H54 (cell line): ENCODE measurements around the gene SLC39A13.
A peak's percentile ranks its signal among the peaks of the same experiment; 100 is the strongest.

ENCODE experiments used
- DNase-seq: peaks from one replicate; pipeline ENCODE4 v3.0.0; 2011; ENCODE audit warnings: low spot score, mixed read lengths; ENCODE audit not compliant: insufficient read length
- FAIRE-seq: peaks from 3 replicates; lab custom pipeline; 2011; peaks lifted over from hg19 to GRCh38; lab: Jason Lieb, UNC
- POLR2A ChIP-seq: IDR thresholded peaks from 2 replicates; pipeline ENCODE4 v1.6.1; 2011; ENCODE audit warnings: low read depth, mild to moderate bottlenecking, low read length

Gene SLC39A13

GRCh38 chr11:47415949-47416472 is 7.6 kb downstream of the SLC39A13 start:
- DNase-seq (peak; percentile 96), FAIRE-seq (peak; percentile 50)
- TF ChIP-seq POLR2A = no peak

GRCh38 chr11:47417712-47418111 is 9.3 kb downstream of the SLC39A13 start:
- FAIRE-seq (no peak), DNase-seq (no peak)
- no peak for TF ChIP-seq POLR2A

DNA sequence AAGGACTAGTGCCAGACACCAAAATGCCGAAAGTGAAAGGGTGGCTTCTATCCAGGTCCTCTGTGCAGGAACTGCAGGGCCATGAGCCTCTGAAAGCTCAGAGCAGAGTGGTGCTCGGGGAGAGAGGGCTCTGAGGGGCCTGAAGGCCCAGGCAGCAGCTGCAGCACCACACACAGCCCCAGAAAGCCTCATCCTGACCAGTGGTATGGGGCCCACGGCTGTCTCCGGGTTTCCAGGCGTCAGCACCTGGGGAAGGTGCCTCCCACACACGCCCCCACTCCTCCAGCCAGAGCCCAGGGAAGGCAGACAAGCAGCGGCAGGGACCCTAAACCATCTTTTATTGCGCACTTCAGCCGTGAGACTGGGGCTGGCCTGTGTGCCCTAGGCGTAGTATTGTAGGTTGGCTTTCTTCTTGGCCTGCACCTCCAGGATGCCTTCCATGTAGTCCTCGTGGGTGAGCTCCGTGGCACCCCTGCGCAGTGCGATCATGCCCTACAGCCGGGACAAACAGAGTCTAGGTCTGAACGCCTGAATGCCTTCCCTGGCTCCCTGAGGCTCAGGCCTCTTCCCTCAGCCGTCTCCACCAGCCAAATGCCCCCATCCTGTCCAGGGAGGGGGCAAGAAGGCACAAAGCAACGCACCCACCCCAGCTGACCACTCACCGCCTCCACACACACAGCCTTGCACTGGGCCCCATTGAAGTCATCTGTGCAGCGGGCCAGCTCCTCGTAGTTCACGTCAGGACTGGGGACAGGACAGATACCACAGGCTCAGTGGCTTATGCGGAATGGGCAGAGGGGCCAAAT is 10.3 kb downstream of the SLC39A13 start:
- TF ChIP-seq POLR2A = no peak
- no peak for DNase-seq
- no peak for FAIRE-seq

DNA sequence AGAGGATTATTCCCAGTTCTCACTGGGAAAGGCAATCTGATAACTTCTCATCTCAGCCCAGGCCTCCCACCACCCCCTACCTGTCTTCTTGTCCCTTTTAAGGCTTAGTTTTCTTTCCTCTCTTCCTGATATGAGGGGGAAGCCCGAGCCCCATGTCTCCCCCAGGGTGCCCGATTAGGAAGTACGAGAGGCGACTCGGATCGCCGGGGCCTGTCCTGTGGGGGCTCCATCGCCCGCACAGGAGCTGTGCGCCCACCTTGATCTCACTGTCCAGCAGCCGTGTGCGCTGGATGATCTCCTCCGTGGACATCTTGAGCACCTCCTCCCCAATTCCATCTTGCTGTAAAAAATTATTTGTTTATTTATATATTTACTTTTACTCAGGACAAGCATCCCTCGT is 17.2 kb downstream of the SLC39A13 start:
- DNase-seq = no peak
- TF ChIP-seq POLR2A = no peak
- no peak for FAIRE-seq

DNA sequence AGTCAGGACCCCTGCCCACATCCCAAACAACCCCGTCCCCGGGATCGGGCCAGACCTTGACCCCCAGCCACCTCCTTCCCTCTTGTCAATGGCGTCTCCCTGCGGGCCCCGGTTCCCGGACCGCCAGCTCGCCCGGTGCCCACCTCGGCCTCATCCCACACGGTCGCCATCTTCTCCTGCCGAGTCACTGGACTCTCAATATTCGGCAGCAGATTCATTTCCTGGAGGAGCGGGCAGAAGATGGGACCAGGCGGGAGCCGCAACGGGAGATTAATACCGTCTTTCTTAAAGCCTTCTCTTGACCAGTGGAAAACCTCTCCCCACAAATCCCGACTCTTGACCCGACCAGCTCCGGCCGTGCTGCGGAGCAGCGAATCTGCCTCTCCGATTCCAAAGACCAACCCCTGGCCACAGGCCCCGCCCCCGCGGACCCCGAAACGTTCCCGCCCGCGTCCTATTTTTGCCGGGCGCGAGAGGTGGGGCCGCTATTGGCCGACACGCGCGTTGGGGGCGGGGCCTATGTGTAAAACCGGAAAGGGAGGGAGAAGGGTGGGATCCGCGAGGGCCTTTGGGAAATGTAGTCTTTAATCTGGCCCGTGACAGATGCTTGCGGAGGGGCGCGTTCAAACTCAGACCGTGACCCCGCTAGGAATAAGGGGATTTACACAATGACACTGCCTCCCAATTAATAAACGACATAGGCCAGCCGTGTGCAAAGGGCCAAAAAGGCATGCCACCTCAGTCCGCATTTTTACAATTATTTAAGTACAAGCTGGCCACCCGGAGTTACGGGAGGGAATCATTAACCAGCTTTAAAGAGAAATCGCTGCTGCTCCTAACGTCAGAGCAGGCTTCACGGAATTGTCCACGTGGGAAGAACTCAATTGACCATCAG is 17.9 kb downstream of the SLC39A13 start, which contains the start of gene PSMC3:
Gene PSMC3, minus strand, starts transcription at position 378 of the 895 bp plus-strand sequence. Its CDS starts 160 bp downstream, at position 218.
- FAIRE-seq (no peak), DNase-seq (peak; percentile 82)
- TF ChIP-seq POLR2A = peak; percentile 70

- no peak for DNase-seq
- no peak for FAIRE-seq
- TF ChIP-seq POLR2A = no peak
Measured at GRCh38 chr11:47430524-47430923, 22.1 kb downstream of the SLC39A13 start.

DNA sequence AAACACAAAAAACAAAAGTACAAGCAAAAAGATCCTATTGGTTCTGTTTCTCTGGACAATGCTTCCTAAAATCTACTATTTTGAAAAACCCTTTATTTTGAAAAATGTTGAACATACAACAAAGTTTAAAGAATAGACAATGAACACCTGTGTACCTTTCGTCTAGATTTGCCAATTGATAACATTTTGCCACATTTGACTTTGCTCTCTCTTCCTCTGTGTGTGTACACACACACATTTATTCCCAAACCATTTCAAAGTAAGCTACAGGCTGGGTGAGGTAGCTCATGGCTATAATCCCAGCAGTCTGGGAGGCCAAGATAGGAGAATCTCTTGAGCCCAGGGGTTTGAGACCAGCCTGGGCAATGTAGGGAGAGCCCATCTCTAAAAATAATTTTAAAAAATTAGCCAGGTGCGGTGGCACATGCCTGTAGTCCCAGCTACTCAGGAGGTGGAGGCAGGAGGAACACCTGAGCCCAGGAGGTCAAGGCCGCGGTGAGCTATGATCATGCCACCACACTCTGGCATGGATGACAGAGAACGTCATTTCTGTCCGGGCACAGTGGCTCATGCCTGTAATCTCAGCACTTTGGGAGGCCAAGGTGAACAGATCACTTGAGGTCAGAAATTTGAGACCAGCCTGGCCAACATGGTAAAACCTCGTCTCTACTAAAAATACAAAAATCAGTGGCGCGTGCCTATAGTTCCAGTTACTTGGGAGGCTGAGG is 23.1 kb downstream of the SLC39A13 start:
- DNase-seq (no peak), FAIRE-seq (no peak)
- TF ChIP-seq POLR2A = no peak

- no peak for DNase-seq
- TF ChIP-seq POLR2A = no peak
- no peak for FAIRE-seq
Measured at GRCh38 chr11:47433157-47433556, 24.8 kb downstream of the SLC39A13 start.

DNA sequence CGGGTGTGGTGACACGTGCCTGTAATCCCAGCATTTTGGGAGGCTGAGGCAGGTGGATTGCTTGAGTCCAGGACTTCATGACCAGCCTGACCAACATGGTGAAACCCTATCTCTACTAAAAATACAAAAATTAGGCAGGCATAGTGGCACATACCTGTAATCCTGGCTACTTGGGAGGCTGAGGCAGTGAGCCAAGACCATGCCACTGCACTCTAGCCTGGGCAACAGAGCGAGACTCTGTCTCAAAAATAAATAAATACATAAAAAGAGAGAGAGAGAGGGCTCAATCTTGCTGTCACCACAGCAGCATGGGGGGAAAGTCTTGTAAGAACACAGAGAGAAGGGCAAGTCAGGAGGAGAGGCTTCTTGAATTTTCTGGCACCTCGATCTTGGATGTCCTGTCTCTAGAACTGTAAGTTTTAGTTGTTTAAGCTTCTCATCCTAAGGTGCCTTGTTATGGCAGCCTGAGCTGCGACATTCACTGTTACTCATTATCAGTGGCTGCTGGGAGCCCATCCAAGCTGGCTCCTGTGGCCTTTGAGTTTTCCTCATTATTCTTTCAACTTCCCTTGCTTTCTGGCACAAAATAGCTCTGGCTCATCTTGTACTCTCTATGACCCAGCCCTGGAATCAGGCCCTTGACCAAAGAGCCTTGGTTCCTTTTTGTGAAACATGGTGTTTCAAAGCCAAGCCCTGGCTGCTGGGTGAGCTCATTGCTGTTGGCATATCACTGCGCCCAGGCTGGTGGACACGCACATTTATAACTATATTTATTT is 25.8 kb downstream of the SLC39A13 start:
- TF ChIP-seq POLR2A = no peak
- FAIRE-seq (no peak), DNase-seq (no peak)

DNA sequence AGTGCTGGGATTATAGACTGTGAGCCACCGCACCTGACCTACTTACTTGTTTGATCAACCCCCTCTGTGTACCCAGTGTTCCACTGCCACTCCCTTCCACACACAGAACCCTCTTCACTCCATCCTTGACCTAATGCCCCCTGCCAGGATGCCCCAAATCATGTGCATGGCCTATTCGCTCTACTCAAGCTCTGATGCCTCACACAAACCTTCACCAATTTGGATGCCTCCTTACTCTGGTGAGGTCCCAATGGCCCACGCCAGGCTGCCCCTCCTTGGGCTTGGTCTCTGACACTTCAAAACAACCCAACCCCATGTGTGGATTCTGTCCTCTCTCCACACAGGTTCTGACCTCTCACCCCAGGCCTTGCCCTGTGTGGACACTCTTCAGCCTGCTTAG is 27.3 kb downstream of the SLC39A13 start:
- TF ChIP-seq POLR2A = no peak
- DNase-seq = no peak
- FAIRE-seq = no peak

DNA sequence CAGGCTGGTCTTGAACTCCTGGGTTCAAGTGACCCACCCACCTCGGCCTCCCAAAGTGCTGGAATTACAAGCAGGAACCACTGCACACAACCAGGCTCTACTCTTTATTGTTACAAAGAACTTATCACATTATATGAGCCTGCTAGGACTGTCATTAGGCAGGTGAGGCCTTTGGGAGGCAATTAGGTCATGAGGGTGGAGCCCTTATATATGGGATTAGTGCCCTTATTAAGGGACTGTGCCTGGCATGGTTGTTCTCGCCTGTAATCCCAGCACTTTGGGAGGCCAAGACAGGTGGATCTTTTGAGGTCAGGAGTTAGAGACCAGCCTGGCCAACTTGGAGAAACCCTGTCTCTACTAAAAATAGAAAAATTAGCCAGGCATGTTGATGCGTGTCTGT is 28.3 kb downstream of the SLC39A13 start:
- no peak for DNase-seq
- no peak for FAIRE-seq
- TF ChIP-seq POLR2A = no peak

DNA sequence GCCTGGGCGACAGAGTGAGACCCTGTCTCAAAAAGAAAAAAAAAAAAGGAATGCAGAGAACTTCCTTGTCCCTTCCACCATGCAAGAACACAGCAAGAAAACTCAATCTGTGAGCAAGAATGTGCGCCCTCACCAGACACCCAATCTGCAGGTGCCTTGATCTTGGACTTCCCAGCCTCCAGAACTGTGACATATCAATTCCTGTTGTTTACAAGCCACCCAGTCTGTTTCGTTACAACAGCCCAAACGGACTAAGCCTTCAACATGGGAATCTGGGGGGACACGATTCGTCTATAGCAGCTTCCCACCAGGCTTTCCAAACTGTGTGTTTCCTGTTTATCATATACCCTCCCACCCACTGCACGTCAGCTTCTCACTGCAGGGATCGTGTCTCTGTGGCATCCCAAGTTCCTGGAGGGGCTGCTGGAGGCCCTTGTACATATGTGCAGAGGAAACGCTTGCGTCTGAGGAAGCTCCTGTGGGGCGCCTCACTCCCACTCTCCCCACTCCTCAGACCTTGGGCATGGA is 28.9 kb downstream of the SLC39A13 start:
- FAIRE-seq (no peak), DNase-seq (no peak)
- TF ChIP-seq POLR2A = no peak
